Eye (tissue), 1 donor: Measurements from ENCODE around the gene KDM2A.

ENCODE experiments used
- DNase-seq: peaks from one replicate; pipeline ENCODE4 v3.0.0-alpha.2; 2015

KDM2A gene

DNA sequence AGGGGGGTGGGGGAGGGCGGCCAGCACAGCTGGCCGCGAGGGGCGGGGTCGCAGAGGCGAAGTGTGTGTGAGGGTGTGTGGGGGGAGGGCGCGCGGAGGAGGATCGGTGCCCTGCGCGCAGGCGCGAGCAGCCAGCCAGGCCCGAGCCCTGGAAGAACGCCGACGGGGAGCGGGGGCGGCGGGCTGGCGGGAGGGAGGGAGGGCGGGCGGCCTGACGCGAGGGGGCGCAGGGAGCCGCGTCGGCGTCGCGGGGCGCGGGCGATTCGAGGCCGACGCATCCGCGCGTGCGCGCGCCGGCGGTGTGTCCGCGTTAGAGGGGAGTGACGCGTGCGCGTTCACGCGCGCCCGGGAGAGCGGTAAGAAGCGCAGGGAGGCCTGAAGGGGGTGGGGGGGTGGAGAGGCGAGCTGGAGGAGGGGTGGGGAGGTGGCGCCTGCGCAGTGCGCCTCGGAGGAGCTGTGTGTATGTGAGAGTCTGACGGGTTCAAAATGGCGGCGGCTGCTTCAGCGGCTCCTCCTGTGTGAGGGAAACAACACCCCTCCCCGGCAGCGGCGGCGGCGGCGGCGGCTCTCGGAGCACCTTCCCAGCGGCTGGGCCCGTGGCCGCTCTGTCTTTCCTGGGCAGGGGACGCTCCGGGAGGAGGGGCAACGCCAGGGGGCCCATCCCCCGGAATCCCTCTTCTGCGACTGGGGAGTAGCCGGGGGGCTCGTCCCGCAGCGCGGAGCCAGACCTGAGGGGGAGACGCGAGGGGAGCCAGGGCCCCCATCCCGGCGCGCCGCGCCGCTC, at the start of gene KDM2A:
TSS of gene KDM2A (plus strand) at position 463 of the 784 bp plus-strand sequence. CDS start 2,054 bp downstream, outside the sequence.
- peak; percentile 99 for DNase-seq

DNA sequence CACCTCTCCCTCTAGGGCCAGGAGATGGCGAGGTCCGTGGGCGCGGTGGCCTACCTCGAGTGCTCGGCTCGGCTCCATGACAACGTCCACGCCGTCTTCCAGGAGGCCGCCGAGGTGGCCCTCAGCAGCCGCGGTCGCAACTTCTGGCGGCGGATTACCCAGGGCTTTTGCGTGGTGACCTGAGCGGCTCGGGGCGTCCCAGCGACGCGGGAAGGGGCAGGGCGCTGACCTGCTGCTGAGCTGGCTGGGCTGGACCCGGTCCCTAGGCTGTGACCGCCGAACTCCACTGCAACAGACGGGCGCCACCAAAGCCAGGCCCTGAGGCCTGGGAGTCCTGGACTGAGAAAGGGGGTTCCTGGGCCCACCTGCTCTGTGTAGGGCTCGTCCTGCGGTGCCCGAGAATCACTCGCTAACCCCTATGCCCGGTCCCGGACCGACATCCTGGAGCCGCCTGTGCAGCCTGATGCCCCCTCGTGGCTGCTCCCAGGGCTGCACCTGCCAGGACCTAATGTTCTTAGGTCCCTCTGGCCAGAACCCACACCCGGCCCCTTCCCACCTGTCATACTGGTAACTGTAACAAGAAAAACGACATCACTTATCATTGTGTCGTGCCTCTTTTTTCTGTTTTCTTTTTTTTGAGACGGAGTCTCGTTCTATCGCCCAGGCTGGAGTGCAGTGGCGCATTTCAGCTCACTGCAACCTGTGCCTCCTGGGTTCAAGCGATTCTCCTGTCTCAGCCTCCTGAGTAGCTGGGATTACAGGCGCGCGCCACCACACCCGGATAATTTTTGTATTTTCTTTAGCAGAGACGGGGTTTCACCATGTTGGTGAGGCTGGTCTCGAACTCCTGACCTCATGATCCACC, 47.4 kb upstream of the KDM2A start:
- DNase-seq: peak; percentile 88

DNA sequence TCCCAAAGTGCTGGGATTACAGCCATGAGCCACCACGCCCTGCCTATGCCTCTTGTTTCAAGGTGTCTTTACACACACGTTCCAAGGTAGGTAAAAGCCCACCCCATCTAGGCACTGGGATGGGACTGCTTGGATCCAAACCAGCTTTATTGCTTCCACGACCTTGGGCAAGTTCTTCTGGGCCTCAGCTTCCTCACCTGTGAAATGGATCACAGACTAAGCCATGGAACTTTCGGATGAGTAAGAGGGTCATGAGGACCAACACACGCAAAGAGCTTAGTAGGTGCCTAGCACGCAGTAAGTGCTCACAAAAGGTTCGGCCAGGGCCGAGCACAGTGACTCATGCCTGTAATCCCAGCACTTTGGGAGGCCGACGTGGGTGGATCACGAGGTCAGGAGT, 46.8 kb upstream of the KDM2A start:
- DNase-seq: no peak

DNA sequence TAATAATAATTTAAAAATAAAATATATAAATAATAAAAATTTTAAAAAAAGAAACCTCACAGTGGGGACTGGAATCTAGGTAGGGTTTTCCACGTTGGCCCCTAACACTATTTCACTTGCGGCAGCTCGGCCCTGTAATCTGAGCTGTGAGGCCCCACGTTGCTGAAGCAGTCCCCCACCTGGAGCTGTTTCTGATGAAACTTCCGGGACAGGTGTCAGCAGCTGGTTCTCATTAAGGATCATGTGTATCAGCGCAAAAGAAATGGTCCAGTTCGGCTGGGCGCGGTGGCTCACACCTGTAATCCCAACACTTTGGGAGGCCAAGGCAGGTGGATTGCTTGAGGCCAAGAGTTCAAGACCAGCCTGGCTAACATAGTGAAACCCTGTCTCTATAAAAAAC, 45.2 kb upstream of the KDM2A start:
- no peak for DNase-seq

DNA sequence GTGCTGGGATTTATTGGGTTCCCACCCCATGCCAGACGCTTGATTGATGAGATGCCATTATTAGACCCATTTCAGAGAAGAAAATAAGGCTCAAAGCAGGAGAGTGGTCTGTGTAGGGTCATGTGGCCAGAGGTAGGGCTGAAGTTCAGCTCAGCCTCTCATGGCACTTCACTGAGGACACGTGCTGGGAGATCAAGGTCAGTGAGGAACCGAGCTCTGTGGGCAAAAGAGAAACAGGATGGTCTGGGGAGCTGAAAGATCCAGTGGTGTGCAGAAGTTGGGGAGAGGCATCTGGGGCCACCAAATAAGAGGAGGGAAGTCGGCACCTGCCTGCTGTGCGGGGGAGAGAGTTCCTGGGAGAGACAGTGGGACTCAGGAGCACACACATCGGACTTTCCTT, 42.9 kb upstream of the KDM2A start:
- no peak for DNase-seq

DNA sequence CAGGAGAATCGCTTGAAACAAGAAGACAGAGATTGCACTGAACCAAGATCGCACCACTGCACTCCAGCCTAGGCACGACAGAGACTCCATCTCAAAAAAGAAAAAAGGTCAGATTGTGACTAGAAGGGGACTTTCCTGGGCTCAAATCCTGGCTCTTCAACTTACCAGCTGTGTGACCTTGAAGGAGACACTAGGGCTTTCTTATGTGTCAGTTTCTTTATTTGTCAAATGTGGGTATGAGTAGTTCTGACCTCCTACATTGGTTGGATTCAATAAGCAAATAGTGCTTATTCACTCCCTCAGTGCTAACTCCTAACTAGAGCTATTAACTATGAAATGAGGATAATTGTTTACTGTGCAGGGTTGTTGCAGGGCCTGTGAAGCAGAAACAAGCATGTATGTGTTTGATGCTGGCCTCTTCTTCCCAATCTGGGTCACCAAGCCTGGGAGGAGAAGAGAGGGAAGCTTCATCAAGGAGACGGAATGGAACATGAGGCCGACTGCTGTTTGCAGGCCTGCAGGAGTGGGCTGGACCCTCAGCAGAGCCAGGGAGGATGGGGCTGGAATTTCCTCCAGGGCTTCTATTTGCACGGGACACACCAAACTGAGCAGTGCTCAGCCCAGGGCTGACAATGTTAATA, 39.9 kb upstream of the KDM2A start:
- DNase-seq: peak; percentile 55

DNA sequence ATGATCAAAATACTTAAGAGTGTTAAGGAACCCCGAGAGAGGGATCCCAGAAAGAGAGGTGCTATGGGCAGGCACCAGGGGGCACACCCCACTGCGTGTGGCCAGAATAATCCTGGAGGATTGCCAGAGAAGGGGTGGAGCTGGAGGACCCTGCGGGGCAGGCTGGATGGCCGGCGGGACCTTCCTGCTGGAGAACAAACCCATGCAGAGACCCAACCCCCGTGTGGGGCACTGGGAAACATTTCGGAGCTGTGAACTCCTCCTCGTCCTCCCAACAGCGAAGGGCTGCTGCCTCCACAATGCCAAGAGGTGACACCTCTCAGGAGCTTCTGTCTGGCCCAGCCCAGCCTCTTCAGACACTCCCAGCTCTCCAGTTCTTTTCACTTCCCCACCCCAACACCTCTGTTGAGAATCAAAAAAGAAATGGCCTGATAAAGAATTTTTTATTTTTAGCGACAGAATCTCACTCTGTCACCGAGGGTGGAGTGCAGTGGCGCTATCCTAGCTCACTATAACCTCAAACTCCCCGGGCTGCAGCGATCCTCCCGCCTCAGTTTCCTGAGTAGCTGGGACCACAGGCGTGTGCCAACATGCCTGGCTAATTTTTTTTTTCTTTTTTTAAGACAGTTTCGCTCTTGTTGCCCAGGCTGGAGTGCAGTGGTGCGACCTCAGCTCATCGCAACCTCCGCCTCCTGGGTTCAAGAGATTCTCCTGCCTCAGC, 36.8 kb upstream of the KDM2A start:
- DNase-seq: peak; percentile 26

DNA sequence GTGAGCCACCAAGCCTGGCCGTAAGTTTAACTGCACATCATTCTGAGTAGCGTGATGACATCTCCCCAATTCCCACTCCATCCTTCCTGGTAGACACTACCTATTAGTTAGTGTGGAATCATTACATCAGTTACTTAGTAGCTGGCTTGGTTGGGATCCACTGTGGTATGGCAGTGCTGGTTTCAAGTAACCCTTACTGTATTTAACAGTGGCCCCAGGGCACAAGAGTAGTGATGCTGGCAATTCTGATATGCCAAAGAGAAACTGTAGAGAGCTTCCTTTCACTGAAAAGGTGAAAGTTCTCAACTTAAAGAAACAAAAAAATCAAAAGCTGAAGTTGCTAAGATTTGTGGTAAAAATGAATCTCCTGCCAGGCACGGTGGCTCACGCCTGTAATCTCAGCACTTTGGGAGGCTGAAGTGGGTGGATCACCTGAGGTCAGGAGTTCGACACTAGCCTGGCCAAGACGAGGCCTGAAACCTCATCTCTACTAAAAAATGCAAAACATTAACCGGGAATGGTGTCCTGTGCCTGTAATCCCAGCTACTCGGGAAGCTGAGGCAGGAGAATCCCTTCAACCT, 35.2 kb upstream of the KDM2A start:
- DNase-seq: no peak

DNA sequence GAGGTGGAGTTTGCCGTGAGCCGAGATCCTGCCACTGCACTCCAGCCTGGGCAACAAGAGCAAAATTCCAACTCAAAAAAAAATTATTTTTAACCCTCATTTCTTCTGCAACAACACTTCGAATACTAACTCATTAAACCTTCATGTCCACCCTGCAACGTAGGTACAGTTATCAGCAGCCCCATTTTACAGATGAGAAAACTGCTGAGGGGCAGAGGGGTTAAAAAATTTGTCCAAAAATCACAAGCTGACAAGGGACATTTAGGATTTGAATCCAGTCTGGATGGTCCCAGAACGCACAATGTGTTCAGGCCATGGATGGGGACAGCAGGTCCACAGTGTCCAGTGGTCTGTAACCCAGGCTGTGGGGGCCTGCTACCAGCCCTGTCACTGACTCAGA, 33.4 kb upstream of the KDM2A start:
- no peak for DNase-seq

DNA sequence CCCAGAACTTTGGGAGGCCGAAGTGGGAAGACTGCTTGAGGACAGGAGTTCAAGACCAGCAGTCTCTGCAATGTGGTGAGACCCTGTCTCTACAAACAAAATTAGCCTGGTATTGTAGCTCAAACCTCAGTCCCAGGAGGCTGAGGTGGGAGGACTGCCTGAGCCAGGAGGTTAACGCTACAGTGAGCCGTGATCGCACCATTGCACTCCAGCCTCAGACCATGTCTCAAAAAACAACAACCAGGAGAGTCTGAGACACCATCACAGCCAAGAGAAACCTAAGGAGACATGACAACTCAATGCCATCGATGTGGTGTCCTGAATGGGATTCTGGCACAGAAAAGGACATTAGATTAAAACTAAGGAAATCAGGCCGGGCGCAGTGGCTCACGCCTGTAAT, 28.3 kb upstream of the KDM2A start:
- no peak for DNase-seq

DNA sequence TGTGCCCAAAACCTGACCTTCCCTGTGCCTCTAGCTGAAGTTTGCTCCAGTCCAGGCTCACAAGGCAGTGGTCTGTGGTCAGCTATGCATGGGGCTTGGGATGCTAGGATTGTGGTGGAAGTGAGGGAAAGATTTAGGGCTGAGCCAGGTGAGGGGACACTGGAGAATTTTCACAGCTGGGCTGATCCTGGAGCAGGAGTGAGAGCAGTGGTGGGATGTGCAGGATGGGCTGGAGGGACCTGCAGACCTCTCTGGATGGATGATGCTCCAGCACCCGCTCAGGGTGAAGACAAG, 23.9 kb upstream of the KDM2A start:
- DNase-seq: no peak

DNA sequence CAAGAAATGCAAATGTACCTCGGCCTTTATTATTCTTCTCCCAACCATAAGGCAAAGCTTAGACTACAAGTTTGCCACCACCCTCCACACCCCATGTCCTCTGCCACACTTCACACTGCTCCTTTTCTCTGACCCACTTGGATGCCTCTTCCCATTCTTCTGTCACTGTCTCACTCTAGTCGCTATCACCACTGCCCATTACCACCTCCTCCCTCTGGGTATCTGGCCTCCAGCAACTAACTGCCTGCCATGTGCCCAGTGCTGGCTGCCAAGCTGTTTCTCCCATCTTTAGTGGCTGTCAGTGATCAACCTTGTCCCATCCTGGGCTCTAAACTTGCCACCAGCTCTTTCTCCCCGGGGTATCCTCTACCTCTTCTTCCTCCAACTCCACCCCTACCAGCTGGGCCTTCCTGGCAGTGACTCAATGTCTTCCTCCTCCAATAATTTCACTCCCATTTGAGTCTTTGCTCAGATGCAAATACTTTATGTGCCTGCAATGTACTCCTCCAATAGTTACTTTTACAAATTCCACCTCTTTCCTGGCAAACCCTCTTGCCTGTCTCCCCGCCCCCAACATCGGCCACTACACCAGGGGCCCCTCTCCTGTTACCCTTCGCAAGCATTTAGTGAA, 20.1 kb upstream of the KDM2A start:
- DNase-seq: no peak

DNA sequence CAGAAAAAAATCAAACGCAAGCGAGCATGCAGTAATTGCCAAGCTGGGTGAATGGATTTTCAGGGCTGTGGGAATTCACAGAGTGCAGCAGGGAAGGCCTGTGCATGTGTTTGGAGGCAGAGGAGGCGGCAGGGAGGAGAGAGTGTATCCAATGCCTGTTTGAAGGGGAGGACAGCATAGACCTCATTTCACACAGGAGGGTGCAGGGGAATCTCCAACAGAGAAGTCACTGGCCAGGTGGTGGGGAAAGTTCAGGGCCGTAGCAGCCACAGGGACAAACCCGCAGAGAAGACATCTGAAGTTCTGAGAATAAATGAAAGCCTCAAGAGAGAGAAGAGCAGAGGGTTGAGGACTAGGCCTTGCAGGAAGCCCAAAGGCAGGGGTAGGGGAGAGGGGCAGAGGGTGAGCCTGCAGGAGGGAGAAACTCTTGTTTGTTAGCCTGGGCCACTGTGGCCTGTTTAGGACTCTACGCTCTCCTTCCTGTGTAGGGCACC, 19.2 kb upstream of the KDM2A start:
- DNase-seq: peak; percentile 62

DNA sequence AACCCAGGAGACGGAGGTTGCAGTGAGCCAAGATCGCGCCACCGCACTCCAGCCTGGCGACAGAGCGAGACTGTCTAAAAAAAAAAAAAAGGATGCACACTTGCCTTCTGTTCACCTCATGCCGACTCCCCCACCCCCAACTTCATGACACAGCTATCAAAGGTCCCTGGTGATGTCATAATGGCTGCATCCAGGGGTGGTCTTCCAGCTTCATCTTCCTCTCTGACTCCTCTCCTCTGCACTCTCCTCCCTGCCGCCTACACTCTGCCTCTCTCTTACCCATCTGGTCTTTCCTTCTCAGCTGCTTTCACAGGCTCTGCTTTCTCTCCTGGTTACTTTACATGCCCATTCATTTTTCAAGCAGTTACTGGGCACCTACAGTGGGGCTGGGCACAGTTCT, 16.4 kb upstream of the KDM2A start:
- DNase-seq: no peak

DNA sequence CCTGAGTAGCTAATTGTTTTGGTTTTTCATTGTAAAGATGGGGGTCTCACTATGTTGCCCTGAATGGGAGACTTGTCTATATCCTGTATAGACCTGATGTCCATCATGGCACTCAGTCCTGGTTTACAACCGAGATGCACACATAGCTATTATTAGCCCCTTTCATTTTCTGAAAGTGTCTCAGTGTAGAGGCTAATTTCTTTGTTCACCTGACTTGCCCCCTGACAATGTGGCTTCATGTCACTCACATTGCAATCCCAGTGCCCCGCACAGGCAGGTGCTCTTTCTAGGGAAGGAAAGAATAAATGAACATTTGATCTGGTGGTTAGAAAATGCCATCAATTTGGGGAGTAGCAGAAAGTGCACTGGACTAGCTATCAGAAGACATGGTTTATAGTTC, 13.1 kb upstream of the KDM2A start:
- no peak for DNase-seq

DNA sequence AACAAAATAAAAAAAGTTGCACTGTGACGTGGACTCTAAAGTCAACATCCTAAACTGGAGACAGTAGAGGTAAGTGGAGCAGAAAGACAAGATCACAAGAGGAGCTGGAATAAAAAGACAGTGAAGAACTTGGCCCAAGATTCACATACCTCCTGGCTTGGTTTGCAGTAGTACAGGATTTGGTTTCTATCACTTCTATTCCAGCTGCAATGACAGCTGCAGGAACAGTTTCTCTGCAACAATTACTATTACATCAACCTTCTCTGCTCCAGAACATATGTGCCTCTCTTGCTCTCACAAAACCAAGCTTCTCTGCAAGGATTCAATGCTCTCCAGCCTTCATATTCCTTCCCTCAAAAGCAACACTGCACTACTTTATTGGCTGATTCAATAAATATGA, 7.8 kb upstream of the KDM2A start:
- peak; percentile 14 for DNase-seq

DNA sequence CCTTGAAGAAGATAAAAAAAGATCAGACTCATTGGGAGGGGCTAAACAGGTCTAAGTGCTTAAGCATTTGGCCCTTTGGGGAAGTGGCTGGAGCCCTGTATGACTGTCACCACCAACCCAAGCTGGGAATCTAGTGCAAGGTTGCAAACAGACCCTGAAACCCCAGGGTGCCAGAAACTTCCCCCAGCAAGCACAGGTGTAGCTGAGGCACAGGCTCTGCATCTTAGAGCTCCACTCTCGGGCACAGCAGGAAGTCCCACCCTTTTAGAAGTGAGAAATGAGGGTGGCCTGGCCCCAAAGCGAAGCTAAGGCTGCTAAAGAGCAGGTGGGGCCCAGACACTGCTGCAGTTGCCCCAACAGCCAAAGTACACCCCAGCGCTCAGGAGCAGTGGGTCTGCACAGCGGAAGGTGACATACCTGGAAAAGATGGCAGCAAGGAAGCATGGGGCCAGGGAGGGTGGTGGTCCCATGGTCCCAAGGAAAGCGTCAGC, 5.8 kb upstream of the KDM2A start:
- no peak for DNase-seq

DNA sequence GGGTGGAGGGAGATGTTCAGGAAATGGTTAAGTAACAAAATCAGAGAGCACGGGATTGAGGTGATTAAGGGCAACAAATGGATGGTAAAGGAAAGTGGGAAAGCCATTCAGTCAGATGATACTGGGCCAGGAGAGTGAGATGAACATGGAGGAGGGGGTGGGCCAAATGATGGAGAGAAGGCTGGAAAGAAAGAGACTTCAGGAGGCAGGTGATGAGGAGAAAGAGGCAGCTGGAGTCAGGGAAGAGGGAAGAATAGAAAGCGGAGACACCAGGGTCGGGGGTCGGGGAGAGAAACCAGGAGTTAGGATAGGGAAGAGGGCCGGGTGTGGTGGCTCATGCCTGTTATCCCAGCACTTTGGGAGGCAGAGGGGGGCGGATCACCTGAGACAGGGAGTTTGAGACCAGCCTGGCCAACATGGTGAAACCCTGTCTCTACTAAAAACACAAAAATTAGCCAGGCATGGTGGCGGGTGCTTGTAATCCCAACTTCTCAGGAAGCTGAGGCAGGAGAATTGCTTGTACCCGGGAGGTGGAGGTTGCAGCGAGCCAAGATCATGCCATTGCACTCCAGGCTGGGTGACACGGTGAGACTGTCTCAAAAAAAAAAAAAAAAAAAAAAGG, 4.7 kb upstream of the KDM2A start:
- DNase-seq: no peak

DNA sequence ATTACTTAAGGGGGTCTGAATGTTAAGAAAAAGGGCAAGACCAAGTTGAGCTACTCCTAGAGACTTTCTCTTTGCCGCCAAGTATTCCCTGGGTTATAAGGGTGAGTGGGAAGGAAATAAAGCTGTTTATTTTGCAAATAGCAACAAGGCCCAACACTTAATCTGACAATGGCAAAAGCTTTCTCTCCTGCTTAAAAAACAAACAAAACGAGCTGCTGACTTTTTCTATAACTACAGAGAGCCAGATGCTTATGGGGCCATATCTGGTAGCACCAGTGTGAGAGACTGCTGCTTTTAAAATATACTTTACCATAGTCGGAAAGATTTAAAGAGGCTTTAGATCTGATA, 2.3 kb upstream of the KDM2A start:
- no peak for DNase-seq

DNA sequence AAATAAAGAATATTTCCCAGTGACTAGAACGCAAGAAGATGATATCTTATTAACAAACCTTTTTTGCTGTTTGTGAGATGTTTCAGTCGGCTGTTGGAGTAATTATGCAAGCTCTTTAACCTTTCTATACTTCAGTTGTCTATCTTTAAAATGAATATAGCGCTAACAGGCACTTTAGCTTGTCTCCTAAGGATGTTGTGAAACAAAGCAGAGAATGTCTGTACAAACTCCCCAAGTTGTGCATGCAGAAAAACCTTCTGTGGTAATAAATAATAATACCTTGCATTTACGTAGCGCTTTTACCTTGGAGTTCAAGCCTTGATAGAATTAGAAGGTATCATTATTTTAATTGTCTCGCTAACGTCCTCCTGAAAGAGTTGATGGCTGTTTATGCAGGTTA, 1.9 kb upstream of the KDM2A start:
- DNase-seq: peak; percentile 12

DNA sequence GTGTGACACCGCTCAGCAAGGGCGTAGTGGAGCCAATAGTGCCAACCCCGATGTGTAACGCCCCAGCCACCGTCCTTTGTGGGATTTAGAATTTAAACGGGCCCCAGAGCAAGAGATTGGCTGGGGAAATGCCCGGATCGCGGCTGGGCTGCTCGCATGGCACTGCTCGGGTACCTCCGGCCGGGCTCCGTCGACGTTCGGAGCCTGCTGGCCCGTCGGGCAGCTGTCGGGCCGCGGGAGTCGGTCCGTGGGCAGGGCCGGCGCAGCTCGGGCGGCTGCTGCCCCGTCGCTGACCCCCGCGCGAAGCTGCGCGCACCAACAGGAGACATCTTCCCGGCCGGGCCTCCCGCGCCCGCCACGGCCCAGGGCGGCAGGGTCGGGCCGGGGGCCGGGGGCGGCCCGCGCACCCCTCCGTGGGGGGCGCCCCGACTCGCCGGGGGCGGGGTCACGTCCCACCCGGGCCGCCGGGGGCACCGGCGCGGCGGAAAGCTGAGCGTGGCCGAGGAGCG, 1.3 kb upstream of the KDM2A start:
- DNase-seq: peak; percentile 65
